ENCODE data around the gene TMEM123. TPM values are rescaled to one million over a fixed set of nuclear protein-coding genes. Genes with fewer than 3 reads are reported as not detected.

The TMEM123 gene
- total and polyA plus RNA-seq, 2 donors (not counting 1 experiment from before 2014, with no cell fraction given), result 36.7 to 422 TPM

GRCh38 chr11:102346748-102347461 is 105.7 kb downstream of the TMEM123 start, which contains the start of gene BIRC2:
BIRC2 (plus strand) TSS chr11:102347214; CDS start chr11:102349855, 2,641 bp downstream.
- intact Hi-C loops (cut with micrococcal nuclease), result loop anchor here (1.0 to 5.0 kb wide), 7 partner anchors 30 to 200 kb away; partner anchors contain the start of genes BIRC3 and TMEM123
- Histone ChIP-seq H3K4me2 (replicated peaks; ENCODE audit: low read depth, low read length, poor library complexity, severe bottlenecking) (peak within 1 kb of the TSS; percentile 90), H3K4me1 (ENCODE audit: control insufficient read depth in 2 of 2, insufficient read depth in 2 of 2, low read length in 2 of 2) (peaks cover 14 to 21% of the 10 kb centered on the region in 2 donors), H3K9ac (ENCODE audit: low read length) (peak within 1 kb of the TSS; percentile 96), H3K9me3 (ENCODE audit: control extremely low read depth in 1 of 3, control insufficient read depth in 2 of 3, insufficient read depth in 1 of 3, low read length in 2 of 3) (no peaks in the 10 kb centered on the region), H3K4me3 (ENCODE audit: control extremely low read depth in 1 of 5, extremely low read depth in 1 of 5, insufficient read depth in 1 of 5, low read depth in 2 of 5, low read length in 4 of 5) (peak within 1 kb of the TSS; percentile 63 to 98 (median 92)), H4K20me1 (ENCODE audit: control insufficient read depth, insufficient read depth, low read length, poor library complexity, severe bottlenecking) (no peaks in the 10 kb centered on the region), H3K27ac (ENCODE audit: low read length in 2 of 2) (peak within 1 kb of the TSS; percentile 94 to 97), H2AFZ (ENCODE audit: insufficient read depth, low read depth, low read length, poor library complexity, severe bottlenecking) (peak within 1 kb of the TSS; percentile 73), H3K79me2 (ENCODE audit: control insufficient read depth, insufficient read depth, low read length) (peaks cover 31% of the 10 kb centered on the region), H3K27me3 (replicated peaks in 1 of 4; ENCODE audit: control extremely low read depth in 1 of 4, control insufficient read depth in 3 of 4, insufficient read depth in 4 of 4, low read length in 3 of 4) (no peaks in the 10 kb centered on the region), H3K36me3 (replicated peaks in 1 of 2; ENCODE audit: control extremely low read depth in 1 of 2, control insufficient read depth in 1 of 2, extremely low read depth in 1 of 2, insufficient read depth in 2 of 2, low read length in 1 of 2) (peaks cover 0 to 7% of the 10 kb centered on the region in 2 experiments)
- peak within 1 kb of the TSS; percentile 90 for H3K4me3 Mint-ChIP-seq
- TF ChIP-seq EZH2 (IDR thresholded peaks at IDR 0.05; ENCODE audit: borderline replicate concordance, insufficient read depth, low read depth, low read length, poor library complexity, severe bottlenecking) (no peak), CTCF (IDR thresholded peaks at IDR 0.05) (peak; percentile 73)
- POLR2A ChIA-PET, result interaction anchor here (0.5 to 0.8 kb wide), 5 partner anchors 28 to 264 kb away, joined by 3 to 7 read pairs (median 4); no protein-coding TSS in a partner anchor
- H3K4me1 Mint-ChIP-seq, result peaks cover 36% of the 10 kb centered on the region
- WGBS (ENCODE audit: insufficient coverage), result under 1% methylated on average over 77 of the region's 77 CpGs
- H3K9me3 Mint-ChIP-seq (ENCODE audit: insufficient read depth), result no peaks in the 10 kb centered on the region
- peak within 1 kb of the TSS; percentile 98 for H3K27ac Mint-ChIP-seq
- H3K27me3 Mint-ChIP-seq, result no peaks in the 10 kb centered on the region
- peak; percentile 98 for DNase-seq
- peak; percentile 88 for ATAC-seq (ENCODE audit: low read depth)
- CTCF ChIA-PET, result interaction anchor here (0.6 to 13.3 kb wide), 5 partner anchors 29 to 319 kb away, joined by 3 to 295 read pairs (median 12); no protein-coding TSS in a partner anchor

- Histone ChIP-seq H3K9me3 (ENCODE audit: control extremely low read depth in 1 of 3, control insufficient read depth in 2 of 3, insufficient read depth in 1 of 3, low read length in 2 of 3) (no peaks in the 10 kb centered on the region), H4K20me1 (ENCODE audit: control insufficient read depth, insufficient read depth, low read length, poor library complexity, severe bottlenecking) (no peaks in the 10 kb centered on the region), H3K4me2 (replicated peaks; ENCODE audit: low read depth, low read length, poor library complexity, severe bottlenecking) (peak overlapping the region; percentile 90), H3K4me1 (ENCODE audit: control insufficient read depth in 2 of 2, insufficient read depth in 2 of 2, low read length in 2 of 2) (peaks cover 19 to 26% of the 10 kb centered on the region in 2 donors), H3K36me3 (replicated peaks in 1 of 2; ENCODE audit: control extremely low read depth in 1 of 2, control insufficient read depth in 1 of 2, extremely low read depth in 1 of 2, insufficient read depth in 2 of 2, low read length in 1 of 2) (peaks cover 0 to 7% of the 10 kb centered on the region in 2 experiments), H3K4me3 (ENCODE audit: control extremely low read depth in 1 of 5, extremely low read depth in 1 of 5, insufficient read depth in 1 of 5, low read depth in 2 of 5, low read length in 4 of 5) (peak overlapping the region; percentile 51 to 98 (median 82)), H3K9ac (ENCODE audit: low read length) (peak overlapping the region; percentile 96), H3K27me3 (replicated peaks in 1 of 4; ENCODE audit: control extremely low read depth in 1 of 4, control insufficient read depth in 3 of 4, insufficient read depth in 4 of 4, low read length in 3 of 4) (no peaks in the 10 kb centered on the region), H2AFZ (ENCODE audit: insufficient read depth, low read depth, low read length, poor library complexity, severe bottlenecking) (peak overlapping the region; percentile 73), H3K27ac (ENCODE audit: low read length in 2 of 2) (peak overlapping the region; percentile 94 to 97), H3K79me2 (ENCODE audit: control insufficient read depth, insufficient read depth, low read length) (peaks cover 31% of the 10 kb centered on the region)
- Mint-ChIP-seq H3K9me3 (ENCODE audit: insufficient read depth) (no peaks in the 10 kb centered on the region), H3K27ac (peak overlapping the region; percentile 98), H3K27me3 (no peaks in the 10 kb centered on the region), H3K4me1 (peaks cover 40% of the 10 kb centered on the region), H3K4me3 (peak overlapping the region; percentile 90)
- ChIA-PET POLR2A (no interaction called here), CTCF (interaction anchor here (0.6 to 13.3 kb wide), 3 partner anchors 28 to 266 kb away, joined by 3 to 295 read pairs (median 4); no protein-coding TSS in a partner anchor)
- intact Hi-C loops (cut with micrococcal nuclease), result loop anchor here (2.0 to 5.0 kb wide), 3 partner anchors 39 to 200 kb away; no protein-coding TSS in a partner anchor
- DNase-seq (no peak), ATAC-seq (ENCODE audit: low read depth) (no peak)
- no peak for TF ChIP-seq EZH2 (IDR thresholded peaks at IDR 0.05; ENCODE audit: borderline replicate concordance, insufficient read depth, low read depth, low read length, poor library complexity, severe bottlenecking)
- no peak for TF ChIP-seq CTCF (IDR thresholded peaks at IDR 0.05)
- 0% methylated on average over 5 of the region's 5 CpGs for WGBS (ENCODE audit: insufficient coverage)
Measured at GRCh38 chr11:102346456-102346747, 106.2 kb downstream of the TMEM123 start.

All from B cell (primary cell).